CD4-positive, alpha-beta T cell treated with Interleukin-6 at 100 ng/mL for 8 hours (primary cell): ENCODE data around the gene RHEX.
A peak's percentile ranks its signal among the peaks of the same experiment; 100 is the strongest.
"Not testable (repeated sequence)": the region's sequence is repeated elsewhere in the genome, so short reads cannot be mapped to it uniquely, and the experiment has no call there.

ENCODE experiments used
- DNase-seq: peaks from one replicate; pipeline ENCODE4 v3.0.0-alpha.2; 2020; ENCODE audit warnings: mixed read lengths, low spot score

RHEX gene, protein sequence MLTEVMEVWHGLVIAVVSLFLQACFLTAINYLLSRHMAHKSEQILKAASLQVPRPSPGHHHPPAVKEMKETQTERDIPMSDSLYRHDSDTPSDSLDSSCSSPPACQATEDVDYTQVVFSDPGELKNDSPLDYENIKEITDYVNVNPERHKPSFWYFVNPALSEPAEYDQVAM

DNA sequence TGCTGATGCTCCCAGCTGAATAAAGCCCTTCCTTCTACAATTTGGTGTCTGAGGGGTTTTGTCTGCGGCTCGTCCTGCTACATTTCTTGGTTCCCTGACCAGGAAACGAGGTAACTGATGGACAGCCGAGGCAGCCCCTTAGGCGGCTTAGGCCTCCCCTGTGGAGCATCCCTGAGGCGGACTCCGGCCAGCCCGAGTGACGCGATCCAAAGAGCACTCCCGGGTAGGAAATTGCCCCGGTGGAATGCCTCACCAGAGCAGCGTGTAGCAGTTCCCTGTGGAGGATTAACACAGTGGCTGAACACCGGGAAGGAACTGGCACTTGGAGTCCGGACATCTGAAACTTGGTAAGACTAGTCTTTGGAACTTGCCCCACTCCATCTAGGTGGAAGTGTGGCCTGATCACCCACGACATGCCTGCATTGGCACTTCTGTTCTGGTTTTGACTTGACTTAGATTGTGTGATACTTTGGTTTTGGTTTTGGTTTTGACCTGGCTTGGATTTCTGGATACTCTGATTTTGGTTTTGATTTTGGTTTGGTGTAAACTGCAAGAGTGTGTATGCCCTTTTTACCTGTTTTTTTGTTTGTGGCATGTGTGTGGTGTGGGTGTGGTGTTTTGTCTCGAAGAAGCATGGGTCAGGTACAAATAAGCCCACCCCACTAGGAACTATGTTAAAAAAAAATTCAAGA, at the start of gene RHEX:
Gene RHEX, plus strand, starts transcription at position 255 of the 692 bp plus-strand sequence. CDS start 44,656 bp downstream, outside the sequence.
- not testable (repeated sequence) for DNase-seq

- DNase-seq: no peak
Observed at GRCh38 chr1:206003854-206004800, 48.8 kb upstream of the RHEX start.

GRCh38 chr1:206004826-206005225, 48.1 kb upstream of the RHEX start:
- no peak for DNase-seq

DNA sequence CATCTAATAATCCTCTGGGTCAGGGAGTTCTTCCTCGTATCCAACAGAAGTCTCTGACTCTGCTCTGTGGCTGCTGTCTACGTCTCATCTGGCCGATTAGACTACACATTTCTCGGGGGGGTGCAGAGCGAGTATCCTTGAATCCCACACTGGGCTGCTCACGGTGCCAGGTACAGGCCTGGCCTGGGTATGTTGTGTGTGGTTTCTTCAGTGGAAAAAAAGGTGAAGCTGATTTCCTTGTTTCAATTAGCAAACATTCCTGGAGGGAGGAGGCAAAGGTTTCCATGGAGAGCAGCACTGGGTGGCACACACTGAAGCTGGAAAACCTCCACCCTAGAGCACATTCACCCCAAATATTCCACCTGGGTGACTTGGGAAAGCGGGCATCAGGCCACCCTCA, 47.7 kb upstream of the RHEX start:
- DNase-seq: no peak

- DNase-seq: no peak
Observed at GRCh38 chr1:206005778-206006180, 47.2 kb upstream of the RHEX start.

DNA sequence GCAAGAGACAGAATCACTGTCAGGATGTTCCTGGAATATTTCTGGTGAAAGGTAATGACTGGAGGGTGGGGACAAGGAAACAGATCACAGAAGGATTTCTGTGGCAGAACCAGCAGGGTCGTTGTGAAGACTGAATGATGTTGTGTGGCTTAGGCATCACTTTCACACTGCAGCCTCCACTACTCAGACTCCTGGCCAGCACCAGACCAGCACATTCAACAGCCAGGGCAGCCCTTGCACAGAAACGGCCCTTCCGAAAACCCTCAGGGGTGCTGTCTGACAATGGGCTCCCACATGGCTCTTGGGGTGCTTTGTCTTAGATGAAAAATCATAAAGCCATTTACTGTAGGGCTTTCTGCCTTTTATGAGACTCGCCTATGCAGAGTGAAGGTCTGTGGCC, 46.0 kb upstream of the RHEX start:
- DNase-seq: no peak

DNA sequence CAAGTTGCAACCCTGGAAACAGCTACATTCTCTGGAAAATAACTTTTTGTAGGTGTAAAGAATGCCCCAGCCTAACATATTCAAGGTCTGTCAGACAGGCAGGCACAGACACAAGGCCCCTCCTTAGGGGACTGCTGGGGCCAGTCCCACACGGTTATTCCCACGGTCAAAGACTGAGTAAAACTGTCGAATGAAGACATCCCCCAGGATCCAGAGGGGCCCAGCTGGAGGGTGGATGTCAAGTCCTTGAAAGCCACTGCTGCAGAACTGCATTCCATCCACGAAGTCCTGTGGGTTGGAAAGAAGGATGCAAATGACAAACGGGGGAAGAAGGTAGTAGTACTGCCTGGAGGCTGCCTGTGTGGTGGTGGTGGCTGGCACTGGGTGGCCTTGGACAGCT, 42.9 kb upstream of the RHEX start:
- no peak for DNase-seq

DNA sequence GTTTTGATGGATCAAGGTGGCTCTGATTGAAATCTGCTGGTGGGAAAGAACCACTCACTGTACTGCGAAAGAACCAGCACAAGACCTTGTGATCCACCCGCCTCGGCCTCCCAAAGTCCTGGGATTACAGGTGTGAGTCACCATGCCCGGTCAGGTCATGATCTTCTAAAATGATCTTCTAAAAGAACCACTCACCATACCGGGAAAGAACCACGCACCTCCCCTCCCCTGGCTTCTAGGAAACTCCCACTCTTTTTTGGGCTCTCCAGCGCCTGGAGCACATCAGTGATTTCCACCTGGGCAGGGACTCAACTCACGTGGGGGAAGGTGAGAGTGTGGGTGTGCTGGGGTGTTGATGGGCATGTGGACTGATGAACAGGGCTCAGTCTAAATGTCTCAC, 41.9 kb upstream of the RHEX start:
- no peak for DNase-seq

- DNase-seq: peak; percentile 40
Observed at GRCh38 chr1:206012086-206012859, 40.7 kb upstream of the RHEX start.

- no peak for DNase-seq
Observed at GRCh38 chr1:206013026-206013795, 39.8 kb upstream of the RHEX start.

DNA sequence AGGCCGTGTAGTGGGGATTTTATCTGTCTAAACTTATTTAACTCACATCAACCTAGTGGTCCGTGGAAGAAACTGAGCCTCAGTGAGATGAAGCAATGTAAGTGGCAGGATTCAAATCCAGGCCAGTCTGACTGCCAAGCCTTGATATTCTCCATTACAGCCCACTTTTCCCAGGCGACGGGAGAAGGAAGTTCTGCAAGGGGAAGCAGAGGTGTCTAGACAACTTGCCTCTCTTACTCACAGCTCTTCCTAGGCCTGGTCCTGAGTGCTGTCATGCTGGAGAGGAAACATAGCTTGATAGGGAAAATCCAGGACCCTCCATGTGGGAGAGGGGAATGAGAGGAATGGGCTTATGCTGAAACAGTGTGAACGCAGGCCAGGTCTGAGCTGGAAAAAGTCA, 38.4 kb upstream of the RHEX start:
- no peak for DNase-seq

GRCh38 chr1:206015071-206015470, 37.9 kb upstream of the RHEX start:
- DNase-seq: no peak

DNA sequence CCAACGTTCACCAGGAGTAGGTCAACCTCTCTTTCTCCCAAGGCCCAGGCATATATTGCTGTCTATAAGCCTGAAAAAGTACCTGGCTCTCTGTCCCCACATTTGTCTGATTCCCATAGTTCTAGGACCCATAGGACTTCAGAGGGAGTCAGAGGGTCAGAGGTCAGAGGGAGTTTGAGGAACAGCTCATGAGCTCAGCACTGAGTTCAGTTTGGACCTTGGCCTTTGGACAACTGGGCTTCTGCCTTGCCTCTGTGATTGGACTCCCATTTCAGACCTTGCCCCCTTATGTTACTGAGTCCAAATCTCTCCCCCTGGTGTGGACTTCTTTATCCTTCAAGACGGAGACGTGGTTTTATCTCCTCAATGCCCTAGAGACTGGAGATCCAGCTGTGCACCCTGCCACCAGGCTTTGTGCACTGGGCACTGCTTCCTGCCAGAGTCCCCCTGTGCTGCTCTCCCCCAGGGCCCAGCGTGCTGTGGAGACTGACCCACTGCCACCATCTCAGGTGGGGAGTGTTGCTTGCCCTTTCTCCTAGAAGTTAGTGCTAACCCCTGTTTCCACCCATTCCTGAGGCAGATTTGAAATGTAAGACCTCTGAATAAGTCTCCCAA, 32.5 kb upstream of the RHEX start:
- no peak for DNase-seq

DNA sequence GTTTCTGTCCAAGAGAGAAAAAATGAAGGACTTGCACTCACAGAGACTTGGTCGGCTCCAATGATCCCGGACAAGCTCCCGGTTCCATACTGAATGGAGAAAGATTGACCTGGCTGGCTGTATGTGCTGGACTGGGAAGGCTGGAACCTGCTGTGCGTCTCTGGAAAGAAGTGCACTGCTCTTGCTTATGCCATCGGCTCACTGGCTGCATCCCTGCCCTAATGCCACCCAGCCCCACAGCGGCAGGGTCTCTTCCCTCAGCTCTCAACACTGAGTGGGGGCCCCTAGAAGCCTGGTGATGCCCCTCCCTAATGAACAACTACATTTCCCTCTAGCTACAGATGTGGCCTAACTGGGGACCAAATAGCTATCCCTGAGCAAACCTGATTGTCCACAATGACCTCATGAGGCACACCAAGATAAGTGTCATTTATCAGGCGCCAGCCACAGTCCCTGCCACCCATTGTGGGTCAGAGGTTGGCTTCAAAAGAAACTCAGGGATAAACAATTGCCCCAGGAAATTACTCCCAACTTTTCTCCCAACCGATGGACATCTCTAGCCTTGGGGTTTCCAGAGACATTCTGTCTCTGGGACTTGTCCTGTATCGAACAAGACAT, 31.9 kb upstream of the RHEX start:
- no peak for DNase-seq

DNA sequence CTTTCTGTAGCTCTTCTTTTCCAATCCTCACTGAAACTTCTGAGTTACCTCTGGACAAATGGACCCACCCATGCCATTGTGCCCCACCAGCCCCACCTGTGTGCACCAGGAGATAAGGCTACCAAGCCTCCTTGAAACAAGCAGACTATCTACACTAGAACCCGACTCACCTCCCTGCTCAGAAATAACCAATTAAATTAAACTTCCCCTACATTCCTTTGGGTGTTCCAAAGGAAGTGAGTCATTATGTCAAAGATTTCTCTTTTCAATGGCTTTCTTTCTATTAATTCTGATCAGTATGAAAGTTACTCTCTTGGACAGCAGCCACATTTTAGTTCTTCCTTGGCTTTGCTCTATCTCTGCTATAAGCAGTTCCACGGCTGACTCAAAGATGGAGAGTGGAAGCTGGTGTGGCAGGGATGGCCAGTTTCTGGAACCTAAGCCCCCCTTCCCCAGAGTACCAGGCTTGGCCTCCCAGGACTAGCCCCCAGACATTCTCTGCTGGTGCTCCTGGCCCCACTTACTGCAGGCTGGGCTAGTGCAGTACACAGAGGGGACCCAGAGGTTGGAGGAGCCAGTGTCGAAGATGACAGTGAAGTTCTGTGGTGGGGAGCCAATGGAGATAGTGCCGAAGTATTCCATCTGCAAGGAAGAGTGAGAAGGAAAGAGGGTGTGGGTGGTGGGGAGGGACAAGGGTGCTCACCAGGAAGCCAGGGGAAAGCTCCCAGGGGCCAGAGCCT, 31.2 kb upstream of the RHEX start:
- no peak for DNase-seq

GRCh38 chr1:206022766-206023165, 30.2 kb upstream of the RHEX start:
- DNase-seq: no peak

GRCh38 chr1:206023695-206024094, 29.3 kb upstream of the RHEX start, which contains the start of gene CTSE:
Gene CTSE, minus strand, starts transcription at chr1:206023895. Its CDS starts 104 bp downstream, at chr1:206023791.
- no peak for DNase-seq

GRCh38 chr1:206025283-206025820, 27.6 kb upstream of the RHEX start:
- DNase-seq: no peak

DNA sequence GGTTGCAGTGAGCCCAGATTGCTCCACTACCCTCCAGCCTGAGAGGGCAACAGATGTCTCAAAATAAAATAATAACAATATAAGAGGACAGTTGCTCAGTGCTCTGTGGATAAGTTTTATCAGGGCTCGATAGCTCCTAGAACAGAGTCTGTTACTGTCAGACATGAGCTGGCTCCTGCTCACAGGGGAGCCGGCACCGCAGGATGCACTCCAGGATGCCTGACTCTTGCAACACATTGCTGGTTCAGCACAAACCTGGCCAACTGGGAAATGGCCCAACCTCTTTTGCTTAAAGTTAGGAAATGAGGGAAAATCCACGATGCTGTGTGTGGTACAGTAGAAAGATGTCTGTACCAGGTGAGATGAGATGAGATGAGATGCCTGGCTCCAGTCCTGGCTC, 23.5 kb upstream of the RHEX start:
- no peak for DNase-seq
